HG02588 (cell line): Measurements from ENCODE around the gene HINFP.
"Not testable (repeated sequence)": the region's sequence is repeated elsewhere in the genome, so short reads cannot be mapped to it uniquely, and the experiment has no call there.

Experiments
- ATAC-seq: cut with Tn5 transposase; IDR thresholded peaks from one replicate; pipeline ENCODE4 v1.9.1; 2021; ENCODE audit warnings: mild to moderate bottlenecking, moderate library complexity; ENCODE audit not compliant: unreplicated experiment

HINFP gene

GRCh38 chr11:119116601-119117000, 4.8 kb upstream of the HINFP start:
- ATAC-seq: no peak

GRCh38 chr11:119117004-119117706, 4.2 kb upstream of the HINFP start:
- ATAC-seq: no peak

GRCh38 chr11:119118227-119118626, 3.2 kb upstream of the HINFP start:
- ATAC-seq: no peak

GRCh38 chr11:119118946-119119345, 2.4 kb upstream of the HINFP start:
- no peak for ATAC-seq

- ATAC-seq: no peak
Measured at GRCh38 chr11:119120639-119121007, 757 bp upstream of the HINFP start.

GRCh38 chr11:119121811-119122124, 388 bp downstream of the HINFP start:
- ATAC-seq: no peak

DNA sequence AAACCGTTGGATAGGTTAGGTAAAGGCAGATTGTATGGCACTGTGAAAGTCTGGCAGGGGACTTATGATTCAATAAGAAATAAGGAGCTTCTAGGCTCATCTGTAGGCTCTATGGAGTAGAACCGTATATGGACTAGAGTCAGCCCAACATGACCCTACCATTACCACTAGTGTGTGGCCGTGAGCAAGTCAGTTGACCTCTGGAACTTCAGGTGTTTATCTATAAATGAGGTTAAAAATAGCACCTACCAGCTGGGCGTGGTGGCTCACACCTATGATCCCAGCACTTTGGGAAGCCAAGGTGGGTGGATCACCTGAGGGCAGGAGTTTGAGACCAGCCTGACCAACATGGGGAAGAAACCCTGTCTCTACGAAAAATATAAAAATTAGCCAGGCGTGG, 4.4 kb downstream of the HINFP start:
- ATAC-seq: no peak

- ATAC-seq: no peak
Measured at GRCh38 chr11:119126675-119127268, 5.4 kb downstream of the HINFP start.

DNA sequence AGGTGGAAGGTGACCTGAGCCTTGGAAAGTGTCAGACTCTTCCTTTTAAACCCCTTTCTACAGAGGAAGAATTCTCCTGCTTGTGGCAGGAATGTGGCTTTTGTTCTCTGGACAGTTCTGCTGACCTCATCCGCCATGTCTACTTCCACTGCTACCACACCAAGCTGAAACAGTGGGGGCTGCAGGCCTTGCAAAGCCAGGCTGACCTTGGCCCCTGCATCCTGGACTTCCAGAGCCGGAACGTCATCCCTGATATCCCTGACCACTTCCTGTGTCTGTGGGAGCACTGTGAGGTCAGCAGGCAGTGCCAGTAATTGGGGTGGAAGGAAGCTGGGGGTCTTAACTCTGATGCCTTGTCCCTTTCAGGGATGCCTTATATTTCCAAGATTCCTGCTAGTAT, 9.3 kb downstream of the HINFP start:
- no peak for ATAC-seq

DNA sequence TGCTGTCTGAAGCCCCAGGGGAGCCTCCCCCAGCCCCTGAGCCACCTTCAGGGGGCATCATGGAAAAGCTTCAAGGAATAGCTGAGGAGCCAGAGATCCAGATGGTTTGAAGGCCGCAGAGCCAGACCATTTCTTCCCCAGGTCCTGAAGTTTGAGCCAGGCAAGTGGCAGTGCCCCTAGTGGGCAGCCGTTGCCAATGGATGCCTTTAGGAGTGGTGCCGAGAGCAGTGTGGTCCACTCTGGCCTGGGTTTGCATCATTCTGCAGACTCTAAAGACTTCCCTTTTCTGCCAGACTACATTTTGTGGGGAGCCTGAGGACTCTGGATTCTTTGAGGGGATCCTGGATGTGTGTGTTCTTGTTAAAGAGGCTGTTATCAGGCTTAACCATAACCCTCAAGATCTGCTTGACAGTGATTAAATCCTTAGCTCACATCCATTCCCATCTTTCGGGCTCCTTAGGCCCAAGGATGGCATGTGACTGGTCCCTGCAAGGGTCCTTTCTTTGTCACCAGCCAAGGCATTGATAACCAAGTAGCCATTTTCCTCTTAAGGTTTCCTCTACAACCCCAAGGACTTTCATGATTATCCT, 13.1 kb downstream of the HINFP start:
- ATAC-seq: no peak

- ATAC-seq: not testable (repeated sequence)
Measured at GRCh38 chr11:119139276-119139675, 17.9 kb downstream of the HINFP start.

- no peak for ATAC-seq
Measured at GRCh38 chr11:119144825-119145486, 23.6 kb downstream of the HINFP start.

DNA sequence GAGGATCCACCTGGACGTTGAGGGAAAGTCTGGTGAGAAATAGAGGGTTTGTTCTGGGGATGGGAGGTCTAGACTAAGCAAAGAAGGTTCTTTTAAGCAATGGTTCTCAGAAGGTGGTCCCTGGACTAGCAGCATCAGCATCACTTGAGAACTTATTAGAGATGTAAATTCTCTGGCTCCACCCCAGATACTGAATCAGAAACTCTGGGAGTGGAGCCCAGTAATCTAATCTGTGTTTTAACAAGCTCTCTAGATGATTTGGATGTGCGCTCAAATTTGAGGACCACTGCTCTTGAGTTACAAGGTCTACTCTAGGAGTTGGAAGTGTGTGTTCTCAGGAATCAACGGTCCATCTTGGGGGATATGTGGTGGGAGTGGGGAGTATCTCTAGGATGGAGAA, 24.2 kb downstream of the HINFP start:
- no peak for ATAC-seq

DNA sequence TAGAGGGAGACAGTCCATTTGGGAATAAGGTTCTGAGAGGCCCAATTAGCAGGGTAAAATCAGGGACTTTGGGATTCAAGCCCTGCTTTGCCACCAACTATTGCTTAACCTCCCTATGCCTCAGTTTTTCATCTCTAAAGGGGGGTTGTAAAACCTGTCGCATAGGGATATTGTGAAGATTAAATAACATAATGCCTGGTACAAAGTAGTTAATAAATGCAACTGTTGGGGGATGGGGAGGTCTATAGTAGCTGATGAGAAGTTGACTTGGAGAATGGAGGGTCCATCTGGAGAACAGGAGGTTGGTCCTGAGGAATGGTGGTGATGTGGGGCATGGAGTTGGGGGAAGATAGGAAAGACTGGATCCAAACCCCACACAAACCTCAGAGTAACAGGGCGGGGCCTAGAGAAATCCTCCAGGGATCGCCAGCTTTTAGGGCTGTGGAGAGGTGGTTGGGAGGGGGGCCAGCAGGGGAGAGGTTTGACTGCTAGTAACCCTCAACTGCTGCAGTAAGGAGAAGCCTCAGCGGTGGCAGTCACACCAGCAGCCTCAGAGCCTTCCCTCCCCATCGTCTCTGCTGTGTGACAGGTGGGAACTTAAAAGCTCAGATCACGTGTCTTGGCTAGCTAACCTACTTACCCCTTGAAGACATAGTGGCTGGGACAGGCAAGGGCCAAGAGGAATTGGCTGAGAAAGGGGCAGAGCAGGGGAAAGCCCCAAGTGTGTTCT, 26.4 kb downstream of the HINFP start:
- ATAC-seq: no peak

DNA sequence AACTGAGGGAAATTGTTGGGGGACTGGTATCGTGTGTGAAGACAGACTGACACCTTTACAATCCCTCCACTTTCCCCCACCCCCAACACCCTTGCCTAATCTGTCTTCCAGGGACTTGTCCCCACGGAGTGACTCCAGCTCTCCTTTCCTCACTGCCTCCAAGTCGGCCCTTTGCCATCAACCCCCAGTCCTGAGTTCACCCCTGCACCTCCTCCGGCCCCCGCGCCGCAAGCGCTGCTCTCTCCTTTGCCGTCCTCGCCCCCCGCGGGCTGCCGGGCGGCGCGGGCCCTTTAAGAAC, 27.3 kb downstream of the HINFP start:
- ATAC-seq: no peak

- ATAC-seq: no peak
Measured at GRCh38 chr11:119149018-119149785, 27.8 kb downstream of the HINFP start, which contains the start of gene ABCG4. ABCG4 (plus strand) TSS chr11:119149052; CDS start chr11:119149966, 914 bp downstream.

- ATAC-seq: no peak
Measured at GRCh38 chr11:119149786-119150275, 28.5 kb downstream of the HINFP start.

DNA sequence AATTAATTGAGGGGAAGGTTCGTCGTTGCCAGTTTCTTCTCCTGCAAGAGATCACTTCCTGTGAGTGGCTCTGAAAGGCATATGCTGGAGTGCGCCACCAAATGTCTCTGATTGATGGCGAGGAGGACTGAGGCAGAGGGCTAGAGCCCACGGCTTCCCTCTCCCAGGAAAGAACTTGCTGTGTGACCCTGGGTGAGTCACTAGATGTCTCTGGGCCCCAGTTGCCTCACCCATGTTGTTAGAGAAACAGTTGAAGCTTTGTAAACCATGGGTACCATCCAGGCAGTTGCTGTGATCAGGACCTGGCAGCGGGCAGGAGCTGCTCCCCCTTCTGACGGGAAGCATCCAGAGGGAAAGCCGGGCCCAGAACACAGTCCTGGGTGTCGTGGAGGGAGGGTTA, 30.7 kb downstream of the HINFP start:
- ATAC-seq: no peak

GRCh38 chr11:119152604-119153003, 31.2 kb downstream of the HINFP start:
- no peak for ATAC-seq

DNA sequence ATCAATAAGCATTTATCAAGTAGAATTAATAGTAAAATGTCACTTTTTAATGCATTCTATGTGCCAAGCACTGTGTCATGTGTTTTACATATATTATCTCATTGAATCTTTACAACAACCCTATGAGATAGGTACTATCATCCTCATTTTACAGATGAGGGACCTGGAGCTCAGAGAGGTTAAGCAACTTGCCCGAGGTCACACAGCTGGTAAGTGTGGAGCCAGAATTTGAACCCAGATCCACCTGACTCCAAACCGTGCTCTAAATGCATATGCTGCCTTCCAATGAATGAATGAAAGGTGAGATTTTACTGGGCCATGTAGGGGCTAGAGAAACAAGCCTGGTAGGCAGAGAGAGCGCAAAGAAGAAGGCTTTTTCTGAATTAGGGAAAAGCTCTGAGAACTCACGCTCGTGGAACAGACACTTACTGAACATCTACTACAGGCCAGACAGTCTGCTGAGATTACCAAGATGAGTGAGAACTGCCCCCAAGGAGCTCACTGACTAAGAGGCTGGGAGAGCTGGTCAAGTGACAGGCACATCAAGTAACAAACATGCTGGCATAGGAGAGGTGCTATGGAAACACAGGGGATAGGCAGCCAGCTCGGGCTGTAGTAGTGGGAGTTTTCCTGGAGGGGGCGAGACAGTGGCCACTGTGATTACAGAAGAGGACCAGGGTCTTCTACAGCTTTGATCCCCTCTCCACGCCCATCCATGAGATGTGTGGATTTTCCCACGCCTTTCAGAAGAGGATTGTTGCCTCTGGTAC, 31.9 kb downstream of the HINFP start:
- no peak for ATAC-seq
